H1 (cell line): ENCODE results near the gene PURA. TPM values are rescaled to one million over a fixed set of nuclear protein-coding genes. Genes with fewer than 3 reads are reported as not detected.

Experiments used
- CHD1 ChIP-seq: IDR thresholded peaks from 2 replicates; pipeline ENCODE4 v1.6.1; 2012; ENCODE audit warnings: low read depth, low read length, improper control_type of control experiment
- NANOG ChIP-seq: IDR thresholded peaks from 2 replicates; pipeline ENCODE4 v1.6.1; 2011; ENCODE audit warnings: low read length, low read depth, mild to moderate bottlenecking, inconsistent platforms; ENCODE audit not compliant: insufficient read depth, poor library complexity, severe bottlenecking
- RXRA ChIP-seq: IDR thresholded peaks from 2 replicates; pipeline ENCODE4 v1.6.1; 2011; ENCODE audit warnings: low read depth, mild to moderate bottlenecking, low read length, moderate library complexity; ENCODE audit not compliant: insufficient read depth
- SIX5 ChIP-seq: IDR thresholded peaks from 2 replicates; pipeline ENCODE4 v1.6.1; 2011; ENCODE audit warnings: mild to moderate bottlenecking, low read depth, low read length
- SUZ12 ChIP-seq: fragments of 200-600 bp; sonication (generic); IDR thresholded peaks from 2 replicates; pipeline ENCODE4 v1.6.1; 2012; ENCODE audit warnings: mild to moderate bottlenecking, inconsistent platforms, low read length, moderate library complexity, mixed read lengths
- polyA plus RNA-seq, 7 experiments: library from polyadenylated mRNA; depleted of rRNA in 3 of 7; stranded (reverse) in 5 of 7; unstranded in 2 of 7; fragments of >200 nt in 5 of 7; fragments of 200-250 nt in 2 of 7; gene quantifications; 1 replicate in 5 of 7; 2 replicates in 1 of 7; 4 replicates in 1 of 7; pipeline versions ENCODE4 v1.2.1 to v1.2.3, GENCODE V29; 2011 to 2013; ENCODE audit warnings: missing spikeins in 2 of 7, mixed read lengths in 2 of 7
- total RNA-seq: library from RNA; stranded (reverse); fragmentation: NEBNext Ultra II Directional; extraction: Animal tissue kit (Norgen Biotek cat#: 25700); gene quantifications from 2 replicates; pipeline ENCODE4 v1.2.1, GENCODE V29; 2021
- TF ChIP-seq, protein P1 (sequence below): IDR thresholded peaks from 2 replicates; pipeline ENCODE4 v1.6.1; 2012; ENCODE audit warnings: inconsistent platforms

PURA gene
- total and polyA plus RNA-seq, 2 of the 8 experiments (the other 6 are each of a cell fraction or from before 2014, with no cell fraction given), result 0.98 to 2.1 TPM

DNA sequence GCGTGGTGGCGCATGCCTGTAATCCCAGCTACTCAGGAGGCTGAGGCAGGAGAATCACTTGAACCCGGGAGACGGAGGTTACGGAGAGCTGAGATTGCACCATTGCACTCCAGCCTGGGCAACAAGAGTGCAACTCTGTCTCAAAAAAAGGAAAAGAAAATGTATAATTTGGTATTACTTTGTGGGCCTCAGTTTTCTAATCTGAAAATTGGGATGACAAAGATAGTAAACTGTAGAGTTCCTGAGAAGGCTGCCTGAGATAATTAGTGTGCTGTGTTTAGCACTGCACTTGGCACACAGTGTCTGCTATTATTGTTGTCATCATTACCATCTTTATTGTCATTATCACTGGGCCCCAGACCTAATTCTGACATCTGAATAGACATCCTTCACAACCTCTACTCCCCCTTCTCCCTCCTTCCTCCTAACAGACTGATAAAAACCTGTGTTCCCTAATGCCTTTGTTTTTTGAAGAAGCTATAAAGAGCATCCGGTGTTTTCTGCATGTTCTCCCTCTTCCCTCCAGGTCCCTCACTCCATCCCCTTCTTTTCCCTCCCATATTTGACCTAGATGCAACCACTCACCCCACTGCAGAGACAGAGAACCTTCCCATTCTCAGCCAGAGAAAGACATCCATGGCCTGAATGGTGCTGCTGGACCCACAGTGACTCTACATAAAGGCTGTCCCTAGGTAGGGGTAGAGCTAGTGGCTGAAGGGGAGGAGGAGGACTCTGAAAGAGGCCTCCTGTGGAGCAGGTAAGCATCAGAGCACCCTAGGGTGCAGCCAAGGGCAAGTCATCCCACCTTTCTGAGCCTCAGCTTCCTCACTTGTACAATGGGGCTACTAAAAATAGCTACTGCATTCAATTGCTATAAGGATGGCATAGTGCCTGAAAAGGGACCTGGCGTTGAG is 45.4 kb downstream of the PURA start (continued):
- TF ChIP-seq NANOG (no peak), SUZ12 (no peak), SIX5 (no peak), CHD1 (no peak), RXRA (no peak)
- TF ChIP-seq, protein P1, sequence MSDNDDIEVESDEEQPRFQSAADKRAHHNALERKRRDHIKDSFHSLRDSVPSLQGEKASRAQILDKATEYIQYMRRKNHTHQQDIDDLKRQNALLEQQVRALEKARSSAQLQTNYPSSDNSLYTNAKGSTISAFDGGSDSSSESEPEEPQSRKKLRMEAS, result no peak
